Glutamatergic neuron (in vitro differentiated cells): ENCODE results near the gene LBX1. TPM values are rescaled to one million over a fixed set of nuclear protein-coding genes. Genes with fewer than 3 reads are reported as not detected.

Experiments used
- DNase-seq: peaks from one replicate; pipeline ENCODE4 v3.0.0; 2022
- H3K27ac Mint-ChIP-seq: one replicate; pipeline ENCODE4 v1.8.0; 2020; ENCODE audit warnings: mild to moderate bottlenecking, mixed read lengths, inconsistent platforms; ENCODE audit not compliant: unreplicated experiment
- H3K27me3 Mint-ChIP-seq: one replicate; pipeline ENCODE4 v1.8.0; 2020; ENCODE audit warnings: mild to moderate bottlenecking, moderate library complexity, mixed read lengths, inconsistent platforms; ENCODE audit not compliant: unreplicated experiment
- H3K36me3 Mint-ChIP-seq: one replicate; pipeline ENCODE4 v1.8.0; 2020; ENCODE audit warnings: mild to moderate bottlenecking, mixed read lengths, inconsistent platforms; ENCODE audit not compliant: unreplicated experiment
- H3K4me1 Mint-ChIP-seq: one replicate; pipeline ENCODE4 v1.8.0; 2020; ENCODE audit warnings: mild to moderate bottlenecking, low read depth, mixed read lengths, inconsistent platforms; ENCODE audit not compliant: unreplicated experiment
- H3K4me3 Mint-ChIP-seq: one replicate; pipeline ENCODE4 v1.8.0; 2020; ENCODE audit warnings: mild to moderate bottlenecking, mixed read lengths, inconsistent platforms; ENCODE audit not compliant: unreplicated experiment
- H3K9me3 Mint-ChIP-seq: one replicate; pipeline ENCODE4 v1.8.0; 2020; ENCODE audit warnings: mild to moderate bottlenecking, moderate library complexity, mixed read lengths, inconsistent platforms; ENCODE audit not compliant: unreplicated experiment
- total RNA-seq: library from RNA; stranded (reverse); fragmentation: NEBNext Ultra II Directional; extraction: Animal tissue kit (Norgen Biotek cat#: 25700); gene quantifications from one replicate; pipeline ENCODE4 v1.2.1, GENCODE V29; 2021; ENCODE audit not compliant: unreplicated experiment
- TF ChIP-seq, protein P1 (sequence below): fragments of 200-600 bp; sonication (generic); IDR thresholded peaks from one replicate; pipeline ENCODE4 v1.5.0; 2021; ENCODE audit not compliant: partially characterized antibody, unreplicated experiment

LBX1 gene
- total RNA-seq, 1 donor from 2014 or later, result not detected

DNA sequence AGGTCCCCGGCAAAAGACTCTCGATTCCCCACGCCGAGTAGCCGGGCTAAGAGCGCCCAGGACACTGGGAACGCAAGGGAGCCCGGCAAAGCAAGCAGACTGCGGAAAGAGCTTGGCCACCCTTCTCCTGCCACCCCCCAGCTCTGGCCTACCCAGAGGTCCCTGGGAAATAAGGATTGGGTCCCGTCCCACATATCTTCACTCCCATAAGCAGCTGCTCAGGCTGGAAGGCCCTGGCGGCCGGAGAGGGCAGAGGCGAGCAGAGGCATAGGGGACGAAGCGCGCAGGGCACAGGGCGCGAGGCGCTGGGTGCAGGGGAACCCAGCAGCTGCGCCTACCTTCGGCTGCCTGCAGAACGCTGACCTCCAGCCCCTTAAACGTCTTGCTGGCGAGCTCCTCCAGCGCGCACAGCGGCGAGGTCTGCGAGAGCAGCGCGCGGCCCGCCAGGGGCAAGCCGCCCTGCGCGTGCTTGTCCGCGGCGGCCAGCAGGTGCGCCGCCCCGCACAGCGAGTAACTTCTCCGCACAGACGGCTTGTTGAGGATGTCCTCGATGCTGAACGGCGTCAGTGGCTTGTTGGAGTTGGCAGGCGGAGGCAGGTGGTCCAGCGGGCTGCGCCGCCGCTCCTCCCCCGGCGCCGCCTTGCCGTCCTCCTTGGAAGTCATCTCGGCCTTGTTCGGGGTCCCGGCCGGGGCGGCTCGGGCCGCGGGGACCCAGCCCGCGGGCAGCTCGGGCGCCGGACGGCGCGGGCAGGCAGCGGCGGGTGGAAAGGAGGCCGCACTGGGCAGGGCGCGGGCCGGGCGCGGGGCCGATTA is 904 bp downstream of the LBX1 start:
- Mint-ChIP-seq H3K27me3 (peaks cover 56% of the 10 kb centered on the region), H3K4me1 (peaks cover 9% of the 10 kb centered on the region), H3K36me3 (peaks cover 3% of the 10 kb centered on the region), H3K9me3 (peaks cover 14% of the 10 kb centered on the region), H3K4me3 (no peak overlapping the region), H3K27ac (peak overlapping the region; percentile 36)
- DNase-seq, result peak; percentile 48
- TF ChIP-seq, protein P1, sequence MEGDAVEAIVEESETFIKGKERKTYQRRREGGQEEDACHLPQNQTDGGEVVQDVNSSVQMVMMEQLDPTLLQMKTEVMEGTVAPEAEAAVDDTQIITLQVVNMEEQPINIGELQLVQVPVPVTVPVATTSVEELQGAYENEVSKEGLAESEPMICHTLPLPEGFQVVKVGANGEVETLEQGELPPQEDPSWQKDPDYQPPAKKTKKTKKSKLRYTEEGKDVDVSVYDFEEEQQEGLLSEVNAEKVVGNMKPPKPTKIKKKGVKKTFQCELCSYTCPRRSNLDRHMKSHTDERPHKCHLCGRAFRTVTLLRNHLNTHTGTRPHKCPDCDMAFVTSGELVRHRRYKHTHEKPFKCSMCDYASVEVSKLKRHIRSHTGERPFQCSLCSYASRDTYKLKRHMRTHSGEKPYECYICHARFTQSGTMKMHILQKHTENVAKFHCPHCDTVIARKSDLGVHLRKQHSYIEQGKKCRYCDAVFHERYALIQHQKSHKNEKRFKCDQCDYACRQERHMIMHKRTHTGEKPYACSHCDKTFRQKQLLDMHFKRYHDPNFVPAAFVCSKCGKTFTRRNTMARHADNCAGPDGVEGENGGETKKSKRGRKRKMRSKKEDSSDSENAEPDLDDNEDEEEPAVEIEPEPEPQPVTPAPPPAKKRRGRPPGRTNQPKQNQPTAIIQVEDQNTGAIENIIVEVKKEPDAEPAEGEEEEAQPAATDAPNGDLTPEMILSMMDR, result no peak

DNA sequence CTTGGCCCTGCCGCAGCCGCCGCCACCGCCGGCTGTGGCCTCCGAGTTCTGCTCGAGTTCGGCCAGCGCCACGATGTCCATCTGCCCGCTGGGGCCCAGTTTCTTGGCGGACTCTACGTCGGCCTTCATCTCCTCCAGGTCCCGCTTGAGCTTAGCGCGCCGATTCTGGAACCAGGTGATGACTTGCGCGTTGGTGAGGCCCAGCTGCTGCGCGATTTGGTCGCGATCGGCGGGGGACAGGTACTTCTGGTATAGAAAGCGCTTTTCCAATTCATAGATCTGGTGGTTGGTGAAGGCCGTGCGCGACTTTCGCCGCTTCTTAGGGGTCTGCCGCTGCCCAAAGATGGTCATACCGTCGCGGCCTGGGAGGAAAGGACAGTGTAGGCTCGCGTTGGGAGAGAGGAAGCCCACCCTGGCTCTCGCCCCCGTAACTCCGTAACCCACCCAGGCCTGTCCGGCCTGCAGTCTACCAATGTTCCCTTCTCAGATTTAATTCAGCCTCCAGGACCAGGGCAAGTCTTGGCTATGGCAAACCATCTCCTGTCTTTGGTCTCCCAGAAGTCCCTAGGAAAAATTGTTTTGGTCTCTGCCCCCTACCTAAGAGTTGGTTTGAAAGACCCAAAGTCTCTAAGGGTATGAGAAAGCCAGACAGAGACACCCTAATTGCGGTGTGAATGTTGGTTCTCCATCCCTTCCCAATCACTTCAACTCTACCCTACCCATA is 1.7 kb downstream of the LBX1 start:
- DNase-seq, result no peak
- peak overlapping the region; percentile 36 for H3K27ac Mint-ChIP-seq
- no peak overlapping the region for H3K4me3 Mint-ChIP-seq
- H3K36me3 Mint-ChIP-seq, result peaks cover 3% of the 10 kb centered on the region
- H3K9me3 Mint-ChIP-seq, result peaks cover 14% of the 10 kb centered on the region
- peaks cover 54% of the 10 kb centered on the region for H3K27me3 Mint-ChIP-seq
- TF ChIP-seq, protein P1, result no peak
- H3K4me1 Mint-ChIP-seq, result peaks cover 9% of the 10 kb centered on the region

DNA sequence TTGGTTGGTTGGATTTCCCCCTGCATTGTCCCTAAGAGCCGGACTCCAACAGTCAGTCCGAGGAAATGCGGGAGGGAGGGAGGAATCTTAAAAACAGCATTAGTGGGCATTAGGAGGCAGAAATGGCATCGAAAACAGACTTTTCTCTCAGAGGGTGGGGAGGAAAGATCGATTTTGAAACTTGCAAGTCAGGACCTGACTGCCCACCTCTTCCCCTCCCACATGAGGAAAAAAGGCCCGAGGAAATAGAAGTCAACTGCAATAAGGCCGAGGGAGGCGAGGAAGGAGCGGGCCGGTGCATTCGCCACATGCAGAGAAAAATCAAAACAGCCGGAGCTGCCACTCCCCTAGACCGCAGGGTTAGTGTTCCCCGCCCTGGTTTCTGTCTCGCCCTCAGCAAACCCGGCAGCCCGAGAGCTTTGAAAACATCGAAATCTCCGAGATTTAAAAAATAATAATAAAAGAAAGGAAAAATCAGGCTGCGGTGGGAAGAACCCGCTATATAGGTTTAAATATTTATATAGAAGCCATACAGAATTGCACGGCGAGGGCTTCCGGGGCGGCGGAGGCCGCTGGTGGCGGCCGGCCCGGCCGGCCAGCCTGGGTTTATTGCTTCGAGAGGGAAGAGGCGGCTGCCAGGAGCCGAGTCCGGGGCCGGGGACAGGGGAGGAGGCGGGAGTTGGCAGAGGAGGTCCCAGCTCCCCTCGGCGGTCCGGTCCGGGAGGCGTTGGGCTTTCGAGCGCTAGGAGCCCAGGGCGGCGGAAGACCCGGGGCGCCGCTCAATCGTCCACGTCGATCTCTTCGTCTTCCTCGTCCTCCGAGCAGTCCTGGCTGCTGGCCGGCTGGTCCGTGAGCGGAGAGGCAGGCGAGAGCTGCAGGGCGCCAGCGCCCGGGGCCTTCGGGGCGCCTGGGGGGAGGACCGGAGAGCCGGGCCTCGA is 2.5 kb downstream of the LBX1 start:
- Mint-ChIP-seq H3K27me3 (peaks cover 51% of the 10 kb centered on the region), H3K4me3 (peak overlapping the region; percentile 52), H3K27ac (no peak overlapping the region), H3K4me1 (peaks cover 8% of the 10 kb centered on the region), H3K36me3 (peaks cover 3% of the 10 kb centered on the region), H3K9me3 (peaks cover 12% of the 10 kb centered on the region)
- DNase-seq, result peak; percentile 43
- TF ChIP-seq, protein P1, result no peak

DNA sequence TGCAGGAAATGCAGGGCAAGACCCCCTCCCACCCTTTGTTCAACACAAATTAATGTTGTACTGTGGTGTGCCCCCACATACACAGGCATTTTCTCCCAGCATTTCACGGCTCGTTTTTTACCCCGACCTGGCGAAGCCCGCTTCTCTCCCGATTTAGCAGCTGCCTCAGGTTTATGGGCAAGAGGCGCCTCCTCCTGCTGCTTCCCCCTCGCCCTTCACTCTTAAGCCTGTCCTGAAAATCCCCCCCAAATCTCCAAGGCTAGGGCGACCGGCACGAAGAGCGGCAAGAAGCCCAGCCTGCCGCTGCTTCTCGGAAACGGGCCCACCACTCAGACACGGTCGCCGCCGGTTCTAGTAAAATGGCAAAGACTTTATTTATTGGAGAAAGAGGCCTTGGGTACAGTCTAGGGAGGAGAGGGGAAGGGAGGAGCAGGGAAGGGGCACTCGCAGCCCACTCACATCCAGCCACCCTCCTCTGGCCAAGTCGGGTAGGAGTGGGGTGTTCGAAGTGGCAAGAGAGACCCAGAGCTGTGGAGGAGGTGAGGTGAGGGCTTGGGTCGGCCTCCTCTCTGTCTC is 3.3 kb downstream of the LBX1 start:
- peaks cover 10% of the 10 kb centered on the region for H3K4me1 Mint-ChIP-seq
- H3K4me3 Mint-ChIP-seq, result peak overlapping the region; percentile 4

More for the DNA sequence above, 3.3 kb downstream of the LBX1 start:
- TF ChIP-seq, protein P1, result no peak
- Mint-ChIP-seq H3K27ac (peak overlapping the region; percentile 38), H3K9me3 (peaks cover 12% of the 10 kb centered on the region), H3K36me3 (peaks cover 3% of the 10 kb centered on the region), H3K27me3 (peaks cover 49% of the 10 kb centered on the region)
- DNase-seq, result no peak
